ENCODE data around the gene FLAD1. TPM values are rescaled to one million over a fixed set of nuclear protein-coding genes. Genes with fewer than 3 reads are reported as not detected.

Gene FLAD1
- 15.1 and 18.9 TPM in 2 replicates for total RNA-seq

GRCh38 chr1:154982897-154983648 lies at the start of gene FLAD1:
TSS of gene FLAD1 (plus strand) at chr1:154983344. CDS start at chr1:154983695, 351 bp downstream.

GRCh38 chr1:154936555-154937084 lies 46.5 kb upstream of the FLAD1 start, which contains the start of gene PMVK:
TSS of gene PMVK (minus strand) at chr1:154936719. CDS start at chr1:154936685, 34 bp downstream.

GRCh38 chr1:154955718-154956543 lies 27.2 kb upstream of the FLAD1 start, which contains the start of gene PBXIP1:
TSS of gene PBXIP1 (minus strand) at chr1:154956099. CDS start at chr1:154953721, 2,378 bp downstream.

GRCh38 chr1:154961207-154962155 lies 21.7 kb upstream of the FLAD1 start, which contains the start of gene PYGO2:
TSS of gene PYGO2 (minus strand) at chr1:154961782. CDS start at chr1:154961576, 206 bp downstream.

GRCh38 chr1:154970631-154971340 lies 12.4 kb upstream of the FLAD1 start, which contains the start of gene SHC1:
TSS of gene SHC1 (minus strand) at chr1:154970747. CDS start at chr1:154970526, 221 bp downstream.

GRCh38 chr1:154974102-154974807 lies 8.9 kb upstream of the FLAD1 start, which contains the start of gene CKS1B:
TSS of gene CKS1B (plus strand) at chr1:154974681. CDS start at chr1:154974746, 65 bp downstream.

GRCh38 chr1:154993572-154994268 lies 10.6 kb downstream of the FLAD1 start, which contains the start of gene LENEP:
TSS of gene LENEP (plus strand) at chr1:154993586. CDS start at chr1:154993608, 22 bp downstream.

GRCh38 chr1:155002464-155003226 lies 19.5 kb downstream of the FLAD1 start, which contains the start of gene ZBTB7B:
TSS of gene ZBTB7B (plus strand) at chr1:155002802. CDS start at chr1:155014661, 11,859 bp downstream.

GRCh38 chr1:155033524-155033923 lies 50.4 kb downstream of the FLAD1 start, which contains the start of the genes DCST1 and DCST2:
TSS of gene DCST1 (plus strand) at chr1:155033824. CDS start at chr1:155034037, 213 bp downstream.
TSS of gene DCST2 (minus strand) at chr1:155033781. CDS start at chr1:155033701, 80 bp downstream.

Other genes starting within 250 kb of the FLAD1 start
- under 0.01 and 0.32 TPM in 2 replicates for gene KCNN3, start 113.1 kb upstream of the FLAD1 start, total RNA-seq
- gene PMVK, start 46.6 kb upstream of the FLAD1 start, total RNA-seq, result 4.2 and 4.4 TPM in 2 replicates
- 87.2 and 138 TPM in 2 replicates for gene PBXIP1, start 27.2 kb upstream of the FLAD1 start, total RNA-seq
- 5.9 and 9.4 TPM in 2 replicates for gene PYGO2, start 21.6 kb upstream of the FLAD1 start, total RNA-seq
- 249 and 465 TPM in 2 replicates for gene SHC1, start 12.6 kb upstream of the FLAD1 start, total RNA-seq
- gene CKS1B, start 8.7 kb upstream of the FLAD1 start, total RNA-seq, result 30.3 and 48.5 TPM in 2 replicates
- not detected in 2 replicates for gene LENEP, start 10.2 kb downstream of the FLAD1 start, total RNA-seq
- 16.0 and 19.7 TPM in 2 replicates for gene ZBTB7B, start 19.5 kb downstream of the FLAD1 start, total RNA-seq
- gene DCST2, start 50.4 kb downstream of the FLAD1 start, total RNA-seq, result not detected in 2 replicates
- not detected in 2 replicates for gene DCST1, start 50.5 kb downstream of the FLAD1 start, total RNA-seq
- gene ADAM15, start 68.0 kb downstream of the FLAD1 start, total RNA-seq, result 61.5 and 108 TPM in 2 replicates
- 4.8 and 5.9 TPM in 2 replicates for gene EFNA4, start 80.4 kb downstream of the FLAD1 start, total RNA-seq
- 1.8 and 2.7 TPM in 2 replicates for gene EFNA3, start 95.5 kb downstream of the FLAD1 start, total RNA-seq
- gene EFNA1, start 144.5 kb downstream of the FLAD1 start, total RNA-seq, result 0.37 TPM in 1 of 2 replicates, not detected in the other
- gene SLC50A1, start 152.5 kb downstream of the FLAD1 start, total RNA-seq, result 18.9 and 30.6 TPM in 2 replicates
- 11.4 and 61.5 TPM in 2 replicates for gene DPM3, start 157.2 kb downstream of the FLAD1 start, total RNA-seq
- 68.0 and 136 TPM in 2 replicates for gene KRTCAP2, start 190.0 kb downstream of the FLAD1 start, total RNA-seq
- gene TRIM46, start 190.5 kb downstream of the FLAD1 start, total RNA-seq, result 5.6 and 10.7 TPM in 2 replicates
- 23.8 and 35.9 TPM in 2 replicates for gene THBS3, start 224.6 kb downstream of the FLAD1 start, total RNA-seq
- gene MTX1, start 225.4 kb downstream of the FLAD1 start, total RNA-seq, result 38.0 and 43.1 TPM in 2 replicates